Stomach smooth muscle (tissue), 2 donors: ENCODE results near the gene TMEM109.

ENCODE experiments used
- H3K27ac ChIP-seq: one replicate; pipeline ENCODE4 v1.7.0; 2013; ENCODE audit warnings: mild to moderate bottlenecking, low read length, inconsistent platforms
- H3K27me3 ChIP-seq, 2 donors: one replicate each; pipeline ENCODE4 v1.7.0; 2013; ENCODE audit warnings: low read length in 2 of 2; ENCODE audit not compliant: insufficient read depth in 2 of 2, control insufficient read depth in 1 of 2
- H3K36me3 ChIP-seq, 2 donors: one replicate each; pipeline ENCODE4 v1.7.0; 2013; ENCODE audit warnings: low read length in 2 of 2; ENCODE audit not compliant: control insufficient read depth in 2 of 2, insufficient read depth in 2 of 2
- H3K4me1 ChIP-seq: one replicate; pipeline ENCODE4 v1.7.0; 2013; ENCODE audit warnings: low read length; ENCODE audit not compliant: control insufficient read depth, insufficient read depth
- H3K4me3 ChIP-seq, 2 donors: one replicate each; pipeline ENCODE4 v1.7.0; 2013; ENCODE audit warnings: low read length in 2 of 2
- H3K9ac ChIP-seq, 2 donors: one replicate each; pipeline ENCODE4 v1.7.0; 2013; ENCODE audit warnings: low read length in 2 of 2, mild to moderate bottlenecking in 1 of 2
- H3K9me3 ChIP-seq, 2 donors: one replicate each; pipeline ENCODE4 v1.7.0; 2013; ENCODE audit warnings: low read length in 2 of 2; ENCODE audit not compliant: control insufficient read depth in 2 of 2
- donor health status: healthy.
- donor health status: Pancreatic carcinoma.

The TMEM109 gene

DNA sequence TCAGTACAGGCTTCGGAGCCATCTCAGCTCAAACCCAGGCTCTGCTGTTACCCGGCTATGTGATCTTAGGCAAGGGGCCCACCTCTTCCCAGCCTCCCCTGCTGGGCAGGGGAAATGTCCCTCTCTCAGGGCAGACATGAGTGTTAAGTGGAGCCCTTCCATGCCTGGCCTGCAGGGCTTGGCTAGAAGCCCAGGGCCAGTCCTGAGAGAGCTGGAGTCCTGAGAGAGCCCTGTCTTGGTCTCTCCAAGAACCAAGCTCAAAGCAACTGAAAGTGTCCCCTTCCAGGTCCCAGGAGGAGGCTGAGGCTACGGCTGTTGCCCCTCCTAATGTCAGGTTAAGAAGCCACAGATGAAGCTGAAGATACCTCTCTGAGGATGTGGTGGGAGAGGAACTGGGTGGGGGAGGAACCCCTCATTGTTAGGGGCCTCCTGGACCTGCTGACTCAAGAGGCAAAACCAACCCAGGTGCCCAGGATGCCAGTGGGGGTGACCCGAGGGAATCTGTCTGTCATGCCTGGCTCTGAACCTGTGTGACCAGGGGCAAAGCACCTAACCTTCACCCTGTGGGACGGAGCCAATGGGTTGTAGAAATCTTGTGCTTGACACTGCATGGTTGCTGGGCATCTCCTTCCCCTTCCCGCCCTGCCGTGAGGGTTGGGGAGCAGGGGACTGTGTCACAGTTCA lies 42.4 kb upstream of the TMEM109 start:
- no peak overlapping the region for H3K27ac ChIP-seq
- H3K9me3 ChIP-seq = no peaks in the 10 kb centered on the region
- peaks cover 3 to 12% of the 10 kb centered on the region in 2 donors for H3K27me3 ChIP-seq
- H3K4me1 ChIP-seq = peaks cover 5% of the 10 kb centered on the region
- H3K4me3 ChIP-seq = no peak overlapping the region
- H3K9ac ChIP-seq = no peak overlapping the region
- no peaks in the 10 kb centered on the region for H3K36me3 ChIP-seq

DNA sequence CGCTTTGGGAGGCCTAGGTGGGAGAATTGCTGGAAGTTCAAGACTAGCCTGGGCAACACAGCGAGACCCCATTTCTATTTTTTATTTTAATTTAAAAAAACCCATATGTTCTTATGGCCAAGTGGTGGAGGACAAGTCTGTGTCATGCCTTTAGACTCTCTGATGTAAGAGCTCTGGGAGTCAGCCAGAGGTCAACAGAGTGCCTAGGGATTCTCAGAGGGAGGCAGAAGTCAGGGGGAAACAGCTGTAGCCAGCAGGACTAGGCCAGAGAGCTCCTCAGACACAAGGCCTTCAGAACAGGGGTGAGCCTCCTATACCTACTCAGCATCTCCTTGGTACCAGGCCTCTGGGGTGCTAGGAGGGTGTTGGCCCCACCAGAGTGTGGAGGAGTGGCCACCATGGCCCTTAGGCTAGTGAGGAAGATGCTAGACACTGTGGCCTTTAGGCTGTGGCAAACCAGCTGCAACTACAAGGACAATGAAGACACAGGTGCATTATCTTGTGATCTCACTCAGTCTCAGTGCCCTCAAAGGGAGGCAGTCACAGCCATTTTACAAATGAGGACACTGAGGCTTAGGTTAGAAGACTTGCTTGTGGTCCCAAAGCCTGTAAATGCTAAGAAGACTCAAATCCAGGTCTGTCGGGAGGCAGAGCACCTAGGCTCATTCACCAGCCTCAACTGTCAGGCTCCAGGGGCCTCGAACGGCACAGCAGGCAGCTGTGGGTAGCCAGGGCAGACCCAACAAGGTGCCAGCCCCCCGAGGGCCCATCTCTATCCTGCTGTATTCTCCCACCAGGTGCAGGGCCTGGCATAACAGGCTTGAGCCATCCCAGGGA lies 41.6 kb upstream of the TMEM109 start:
- peaks cover 5% of the 10 kb centered on the region for H3K4me1 ChIP-seq
- no peak overlapping the region for H3K9ac ChIP-seq
- no peak overlapping the region for H3K27ac ChIP-seq

DNA sequence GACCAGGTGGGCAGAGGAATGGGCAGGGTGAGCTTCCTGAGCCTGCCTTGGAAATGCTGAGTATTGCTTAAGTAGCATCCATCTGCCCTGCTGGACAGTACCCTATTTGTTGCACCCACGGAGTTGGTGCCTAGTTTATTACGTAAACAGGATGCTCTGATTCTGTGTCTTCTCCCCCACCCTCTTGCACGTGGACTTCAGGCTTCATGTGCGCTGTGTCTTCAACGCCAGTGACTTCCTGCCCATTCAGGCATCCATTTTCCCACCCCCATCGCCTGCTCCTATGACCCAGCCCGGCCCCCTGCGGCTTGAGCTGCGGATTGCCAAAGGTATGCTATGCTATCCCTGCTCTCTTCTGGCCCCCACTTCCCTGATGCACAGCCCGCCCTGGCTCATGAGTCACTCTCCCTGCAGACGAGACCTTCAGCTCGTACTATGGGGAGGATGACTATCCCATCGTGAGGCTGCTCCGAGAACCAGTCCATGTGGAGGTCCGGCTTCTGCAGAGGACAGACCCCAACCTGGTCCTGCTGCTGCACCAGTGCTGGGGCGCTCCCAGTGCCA lies 40.9 kb upstream of the TMEM109 start:
- Histone ChIP-seq H3K4me1 (peaks cover 5% of the 10 kb centered on the region), H3K27ac (no peak overlapping the region), H3K4me3 (no peak overlapping the region), H3K9me3 (no peaks in the 10 kb centered on the region), H3K36me3 (no peaks in the 10 kb centered on the region), H3K27me3 (peaks cover 3 to 12% of the 10 kb centered on the region in 2 donors), H3K9ac (no peak overlapping the region)

More for the DNA sequence above, 41.6 kb upstream of the TMEM109 start:
- Histone ChIP-seq H3K27me3 (peaks cover 3 to 12% of the 10 kb centered on the region in 2 donors), H3K36me3 (no peaks in the 10 kb centered on the region), H3K9me3 (no peaks in the 10 kb centered on the region), H3K4me3 (no peak overlapping the region)

DNA sequence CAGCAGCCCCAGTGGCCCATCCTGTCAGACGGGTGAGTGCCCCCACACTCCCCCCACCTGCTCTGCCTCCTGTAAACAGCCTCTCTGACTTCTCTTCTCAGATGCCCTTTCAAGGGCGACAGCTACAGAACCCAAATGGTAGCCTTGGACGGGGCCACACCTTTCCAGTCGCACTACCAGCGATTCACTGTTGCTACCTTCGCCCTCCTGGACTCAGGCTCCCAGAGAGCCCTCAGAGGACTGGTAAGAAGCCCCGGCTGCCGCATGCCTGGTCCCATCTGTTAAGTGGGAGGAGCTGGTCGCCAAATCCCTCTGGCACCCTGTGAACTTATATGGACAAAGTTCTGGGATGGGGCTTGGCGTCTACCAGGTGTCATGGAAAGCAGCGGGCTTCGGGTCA lies 40.4 kb upstream of the TMEM109 start:
- H3K36me3 ChIP-seq = no peaks in the 10 kb centered on the region
- H3K27ac ChIP-seq = no peak overlapping the region
- no peaks in the 10 kb centered on the region for H3K9me3 ChIP-seq
- no peak overlapping the region for H3K4me3 ChIP-seq
- H3K9ac ChIP-seq = no peak overlapping the region
- peaks cover 3 to 12% of the 10 kb centered on the region in 2 donors for H3K27me3 ChIP-seq
- peaks cover 5% of the 10 kb centered on the region for H3K4me1 ChIP-seq

DNA sequence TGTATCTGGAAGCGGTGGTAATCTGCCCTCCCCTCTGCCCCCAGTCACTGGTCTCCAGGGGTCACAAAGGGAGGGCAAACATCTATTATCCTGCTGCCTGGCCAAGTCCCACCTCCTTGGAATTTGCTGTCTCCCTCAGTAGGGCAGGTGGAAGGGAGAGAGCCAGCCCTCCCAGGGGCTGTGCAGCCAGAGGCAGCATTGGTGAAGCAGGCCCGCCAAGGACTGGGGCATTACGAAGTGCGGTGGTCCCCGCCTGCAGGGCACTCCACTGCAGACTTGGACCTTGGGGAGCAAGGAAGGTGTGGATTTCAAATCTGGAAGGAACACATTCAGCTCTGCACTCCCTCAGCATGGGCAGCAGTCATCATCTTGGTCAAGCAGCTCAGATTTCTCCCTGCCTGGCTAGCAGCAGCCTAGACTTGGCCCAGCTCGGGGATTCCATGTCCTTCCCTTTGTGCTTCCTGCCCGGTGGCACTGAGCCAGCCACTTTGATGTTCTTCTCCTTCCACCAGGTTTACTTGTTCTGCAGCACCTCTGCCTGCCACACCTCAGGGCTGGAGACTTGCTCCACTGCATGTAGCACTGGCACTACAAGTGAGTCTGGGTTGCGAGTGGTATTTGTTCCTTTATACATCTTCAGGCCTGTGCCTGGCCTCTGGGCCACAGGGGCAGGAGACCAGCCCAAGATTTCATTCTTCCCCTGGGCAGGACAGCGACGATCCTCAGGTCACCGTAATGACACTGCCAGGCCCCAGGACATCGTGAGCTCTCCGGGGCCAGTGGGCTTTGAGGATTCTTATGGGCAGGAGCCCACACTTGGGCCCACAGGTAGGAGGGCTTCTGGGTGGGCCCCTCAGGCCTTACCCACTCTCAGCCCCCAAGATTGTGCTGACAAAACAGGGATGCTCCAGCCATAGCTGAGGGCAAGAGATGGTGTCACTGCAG lies 39.3 kb upstream of the TMEM109 start:
- Histone ChIP-seq H3K9ac (no peak overlapping the region), H3K4me1 (peaks cover 10% of the 10 kb centered on the region), H3K4me3 (no peak overlapping the region), H3K27ac (no peak overlapping the region), H3K36me3 (peaks cover under 1% of the 10 kb centered on the region in 2 donors), H3K27me3 (peaks cover 0 to 3% of the 10 kb centered on the region in 2 donors), H3K9me3 (no peaks in the 10 kb centered on the region)

DNA sequence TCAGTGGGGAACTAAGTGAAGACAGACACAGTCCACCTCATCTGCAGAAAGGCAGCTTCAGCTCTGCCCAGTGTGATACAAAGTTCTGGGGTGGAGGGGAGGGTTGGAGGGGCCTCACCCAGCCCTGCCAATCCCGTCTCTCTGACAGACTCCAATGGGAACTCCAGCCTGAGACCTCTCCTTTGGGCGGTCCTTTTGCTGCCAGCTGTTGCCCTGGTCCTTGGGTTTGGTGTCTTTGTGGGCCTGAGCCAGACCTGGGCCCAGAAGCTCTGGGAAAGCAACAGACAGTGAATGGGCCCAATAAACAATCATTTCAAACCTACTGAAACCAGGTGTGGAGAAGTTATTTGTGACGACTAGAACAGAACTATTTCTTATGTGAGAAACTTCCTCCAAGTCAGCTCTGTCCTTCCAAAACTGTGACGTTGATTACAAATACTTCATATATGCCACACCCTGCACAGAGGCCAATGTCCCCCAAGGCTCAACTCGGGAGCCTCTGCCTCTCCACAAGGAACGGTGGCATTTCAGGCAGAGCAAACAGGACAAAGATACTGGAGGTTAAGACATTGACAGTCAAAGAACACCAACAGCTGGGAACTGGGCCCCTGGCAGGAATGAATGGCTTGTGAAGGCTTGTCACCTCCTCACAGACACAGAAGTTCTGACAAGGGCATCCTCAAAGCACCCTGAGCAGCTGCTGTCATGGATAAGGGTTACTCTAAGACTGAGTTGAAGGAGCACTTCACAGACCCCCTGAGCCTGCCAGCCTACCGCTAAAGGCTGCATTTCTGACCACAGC lies 38.4 kb upstream of the TMEM109 start:
- Histone ChIP-seq H3K36me3 (peaks cover 5 to 6% of the 10 kb centered on the region in 2 donors), H3K27ac (no peak overlapping the region), H3K9me3 (no peaks in the 10 kb centered on the region), H3K4me3 (no peak overlapping the region), H3K27me3 (no peaks in the 10 kb centered on the region), H3K9ac (no peak overlapping the region), H3K4me1 (peaks cover 15% of the 10 kb centered on the region)

DNA sequence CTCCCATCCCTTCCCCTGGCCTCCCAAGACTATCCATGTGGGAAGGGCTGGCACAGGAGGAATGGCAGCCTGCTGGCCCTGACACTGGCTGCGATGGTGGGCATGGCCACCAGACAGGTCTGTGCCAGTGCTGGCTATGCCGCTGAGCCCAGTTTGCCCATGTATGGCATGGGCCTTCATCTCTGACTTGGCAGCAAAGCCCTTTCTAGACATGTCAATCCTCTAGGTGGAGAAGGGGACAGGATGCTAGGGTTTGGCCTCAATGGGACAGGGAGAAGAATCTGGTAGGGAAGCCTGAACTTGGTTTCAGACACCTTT lies 37.8 kb upstream of the TMEM109 start:
- Histone ChIP-seq H3K27me3 (no peaks in the 10 kb centered on the region), H3K4me3 (no peak overlapping the region), H3K9me3 (no peaks in the 10 kb centered on the region), H3K27ac (no peak overlapping the region), H3K9ac (no peak overlapping the region), H3K4me1 (peaks cover 17% of the 10 kb centered on the region), H3K36me3 (peaks cover 6 to 10% of the 10 kb centered on the region in 2 donors)

DNA sequence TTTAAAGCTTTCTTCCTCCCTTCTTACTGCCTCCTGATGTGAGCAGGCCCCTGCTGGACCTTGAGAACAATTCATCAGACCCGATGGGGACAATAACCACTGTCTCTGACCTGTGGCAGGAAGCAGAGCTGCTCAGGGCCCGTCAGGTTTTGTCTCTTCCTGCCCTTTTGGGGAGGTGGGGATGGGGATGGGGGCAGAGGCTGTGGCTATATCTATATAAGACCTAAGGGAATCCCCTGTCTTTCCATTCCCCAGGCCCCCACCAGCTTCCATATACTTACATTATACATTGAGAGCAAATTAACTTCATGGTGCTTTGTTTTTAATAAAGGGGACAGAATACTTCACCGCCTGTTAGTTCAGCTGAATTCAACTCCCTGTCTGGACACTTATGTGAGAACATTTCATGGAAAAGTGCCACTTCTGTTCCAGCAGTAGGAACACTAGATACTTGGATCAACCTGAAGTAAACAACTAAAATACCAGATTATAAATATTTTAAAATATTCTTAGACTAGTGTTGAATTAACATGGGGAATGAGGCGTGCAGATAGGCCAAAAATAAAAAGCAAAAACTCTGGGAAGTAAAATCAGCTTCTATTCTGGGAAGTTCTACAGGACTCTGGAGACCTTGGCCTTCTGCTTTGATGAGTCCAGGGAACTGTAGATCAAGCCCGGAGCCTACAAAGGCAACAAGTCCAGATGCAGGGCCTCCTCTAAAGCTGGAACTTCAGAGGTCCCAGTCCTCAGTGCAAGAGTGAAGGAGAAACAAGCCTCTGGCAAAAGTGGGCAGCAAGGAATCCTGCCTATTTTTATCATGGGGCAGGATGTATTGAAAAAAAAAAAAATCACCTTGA lies 35.5 kb upstream of the TMEM109 start:
- no peak overlapping the region for H3K9ac ChIP-seq
- H3K27ac ChIP-seq = peak overlapping the region; percentile 37
- H3K27me3 ChIP-seq = no peaks in the 10 kb centered on the region
- peaks cover 6 to 10% of the 10 kb centered on the region in 2 donors for H3K36me3 ChIP-seq
- H3K9me3 ChIP-seq = no peaks in the 10 kb centered on the region
- no peak overlapping the region for H3K4me3 ChIP-seq
- peaks cover 12% of the 10 kb centered on the region for H3K4me1 ChIP-seq

DNA sequence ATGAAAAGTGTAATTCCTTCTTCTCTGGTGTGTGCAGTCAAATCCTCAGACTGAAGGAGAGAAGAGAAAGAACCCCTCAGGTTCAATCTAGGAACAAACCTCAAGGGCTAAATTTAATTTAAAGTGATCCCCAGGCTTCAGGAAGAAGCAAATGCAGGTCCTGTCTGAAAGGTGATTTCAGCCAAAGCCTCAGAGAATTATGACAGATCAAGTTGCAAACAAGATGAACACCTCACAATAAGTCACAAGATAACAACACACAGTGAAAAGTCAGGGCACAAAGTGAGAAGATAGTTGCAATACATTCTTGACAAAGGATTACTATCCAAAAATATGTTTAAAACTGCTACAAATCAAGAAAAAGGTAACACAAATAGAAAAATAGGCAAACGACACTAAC lies 34.9 kb upstream of the TMEM109 start:
- H3K9ac ChIP-seq = no peak overlapping the region
- no peak overlapping the region for H3K27ac ChIP-seq
- H3K27me3 ChIP-seq = no peaks in the 10 kb centered on the region
- peaks cover 12% of the 10 kb centered on the region for H3K4me1 ChIP-seq
- peaks cover 6 to 10% of the 10 kb centered on the region in 2 donors for H3K36me3 ChIP-seq
- H3K9me3 ChIP-seq = no peaks in the 10 kb centered on the region
- H3K4me3 ChIP-seq = no peak overlapping the region
